Glomerular visceral epithelial cell (primary cell): ENCODE measurements around the gene DOCK6.

Experiments used
- DNase-seq: peaks from one replicate; pipeline ENCODE4 v3.0.0-alpha.2; 2016; ENCODE audit errors: extremely low spot score

Gene DOCK6

GRCh38 chr19:11223200-11223599, 39.1 kb downstream of the DOCK6 start:
- no peak for DNase-seq

- no peak for DNase-seq
Observed at GRCh38 chr19:11221082-11221598, 41.2 kb downstream of the DOCK6 start.

DNA sequence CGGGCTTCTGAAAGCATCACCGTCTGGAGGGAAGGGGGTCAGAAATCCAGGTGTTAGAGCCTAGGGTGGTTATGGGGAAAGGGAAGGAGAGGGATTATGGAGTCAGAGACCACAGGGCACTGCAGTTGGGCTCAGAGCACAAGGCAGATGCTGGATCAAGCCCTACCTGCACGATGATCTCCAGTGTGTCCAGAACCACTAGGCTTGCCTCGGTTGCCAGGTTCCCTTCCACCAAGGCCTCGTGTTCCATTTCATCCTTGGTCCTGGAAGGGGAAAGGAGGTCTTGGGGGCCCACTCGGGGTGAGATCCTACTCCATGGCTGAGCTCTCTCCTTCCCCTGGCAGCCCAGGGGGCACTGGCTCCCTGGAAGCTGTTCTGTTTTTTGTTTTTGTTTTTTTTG, 47.9 kb downstream of the DOCK6 start:
- no peak for DNase-seq

- no peak for DNase-seq
Observed at GRCh38 chr19:11210656-11210928, 51.7 kb downstream of the DOCK6 start.

DNA sequence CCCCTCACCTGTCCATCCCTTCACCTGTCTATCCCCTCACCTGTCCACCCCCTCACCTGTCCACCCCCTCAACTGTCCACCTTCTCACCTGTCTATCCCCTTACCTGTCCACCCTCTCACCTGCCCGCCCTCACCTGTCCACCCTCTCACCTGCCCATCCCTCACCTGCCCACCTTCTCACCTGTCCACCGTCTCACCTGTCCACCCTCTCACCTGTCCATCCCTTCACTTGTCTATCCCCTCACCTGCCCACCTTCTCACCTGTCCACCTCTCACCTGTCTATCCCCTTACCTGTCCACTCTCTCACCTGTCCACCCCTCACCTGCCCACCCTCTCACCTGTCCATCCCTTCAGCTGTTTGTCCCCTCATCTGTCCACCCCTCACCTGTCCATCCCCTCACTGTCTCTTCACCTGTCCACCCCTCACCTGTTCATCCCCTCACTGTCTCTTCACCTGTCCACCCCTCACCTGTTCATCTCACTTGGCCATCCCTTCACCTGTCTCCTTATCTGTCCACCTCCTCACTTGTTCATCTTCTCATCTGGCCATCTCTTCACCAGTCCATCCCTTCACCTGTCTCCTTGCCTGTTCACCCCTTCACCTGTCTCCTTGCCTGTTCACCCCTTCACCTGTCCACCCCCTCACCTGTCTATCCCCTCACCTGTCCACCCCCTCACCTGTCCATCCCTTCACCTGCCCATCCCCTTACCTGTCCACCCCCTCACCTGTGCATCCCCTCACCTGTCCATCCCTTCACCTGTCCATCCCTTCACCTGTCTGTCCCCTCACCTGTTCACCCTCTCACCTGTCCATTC, 52.3 kb downstream of the DOCK6 start:
- no peak for DNase-seq

DNA sequence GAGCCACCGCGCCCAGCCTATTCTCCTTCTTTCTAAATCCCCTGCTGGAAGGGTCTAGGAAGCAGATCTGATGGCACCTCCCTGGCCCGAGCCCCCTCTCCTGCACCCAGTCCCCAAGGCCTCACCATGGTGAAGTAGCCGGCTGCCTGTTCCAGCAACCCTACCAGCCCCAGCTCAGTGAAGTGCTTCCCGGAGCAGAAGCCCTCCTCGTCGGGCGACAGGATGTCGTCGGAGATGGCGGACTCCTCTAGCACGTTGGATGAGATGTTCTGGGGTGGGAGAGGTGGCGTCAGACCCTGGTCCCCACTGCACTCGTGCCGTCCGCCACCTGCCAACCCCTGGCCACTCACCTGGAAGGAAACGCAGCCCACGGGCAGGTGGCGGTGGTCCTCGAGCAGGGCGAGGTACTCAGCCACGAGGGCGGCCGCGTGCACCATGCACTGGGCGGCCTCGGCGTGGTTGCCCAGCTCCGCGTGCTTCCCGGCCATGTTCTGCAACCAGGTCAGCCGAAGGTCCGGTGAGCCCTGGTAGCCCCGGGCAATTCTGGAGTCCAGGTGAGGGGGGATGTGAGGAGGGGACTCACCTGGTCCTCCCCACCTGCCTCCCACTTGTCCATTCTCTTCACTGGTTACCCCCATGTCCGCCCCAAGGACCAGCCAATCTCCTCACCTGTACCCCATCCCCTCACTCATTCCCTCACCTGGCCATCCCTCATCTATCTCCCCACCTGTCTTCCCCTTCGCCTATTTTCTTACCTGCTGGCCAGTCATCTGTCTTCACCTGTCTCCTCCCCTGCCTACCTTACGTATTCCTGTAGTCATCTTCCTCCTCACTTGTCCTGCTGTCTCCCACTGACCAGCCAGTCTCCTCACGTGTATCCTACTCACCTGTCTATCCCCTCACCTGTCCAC, 53.5 kb downstream of the DOCK6 start:
- no peak for DNase-seq

- no peak for DNase-seq
Observed at GRCh38 chr19:11205939-11206570, 56.3 kb downstream of the DOCK6 start.

DNA sequence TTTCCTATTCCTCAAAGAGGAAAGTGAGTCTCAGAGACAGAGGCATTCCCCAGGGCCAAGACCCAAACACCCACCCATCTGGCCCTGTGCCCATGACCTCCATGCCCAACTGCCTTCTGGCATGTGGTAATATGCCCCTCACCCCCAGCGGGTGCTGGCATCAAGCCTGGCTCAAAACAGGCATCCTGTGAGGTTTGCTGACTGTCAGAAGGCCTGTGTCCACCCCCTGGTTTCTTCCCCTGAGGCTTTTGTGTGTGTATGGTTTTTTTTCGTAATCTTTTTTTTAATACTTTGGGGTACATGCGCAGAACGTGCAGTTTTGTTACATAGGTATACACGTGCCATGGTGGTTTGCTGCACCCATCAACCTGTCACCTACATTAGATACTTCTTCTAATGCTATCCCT, 57.4 kb downstream of the DOCK6 start:
- peak; percentile 87 for DNase-seq

- no peak for DNase-seq
Observed at GRCh38 chr19:11204076-11204602, 58.2 kb downstream of the DOCK6 start.

- DNase-seq = peak; percentile 86
Observed at GRCh38 chr19:11203194-11204075, 58.9 kb downstream of the DOCK6 start.

DNA sequence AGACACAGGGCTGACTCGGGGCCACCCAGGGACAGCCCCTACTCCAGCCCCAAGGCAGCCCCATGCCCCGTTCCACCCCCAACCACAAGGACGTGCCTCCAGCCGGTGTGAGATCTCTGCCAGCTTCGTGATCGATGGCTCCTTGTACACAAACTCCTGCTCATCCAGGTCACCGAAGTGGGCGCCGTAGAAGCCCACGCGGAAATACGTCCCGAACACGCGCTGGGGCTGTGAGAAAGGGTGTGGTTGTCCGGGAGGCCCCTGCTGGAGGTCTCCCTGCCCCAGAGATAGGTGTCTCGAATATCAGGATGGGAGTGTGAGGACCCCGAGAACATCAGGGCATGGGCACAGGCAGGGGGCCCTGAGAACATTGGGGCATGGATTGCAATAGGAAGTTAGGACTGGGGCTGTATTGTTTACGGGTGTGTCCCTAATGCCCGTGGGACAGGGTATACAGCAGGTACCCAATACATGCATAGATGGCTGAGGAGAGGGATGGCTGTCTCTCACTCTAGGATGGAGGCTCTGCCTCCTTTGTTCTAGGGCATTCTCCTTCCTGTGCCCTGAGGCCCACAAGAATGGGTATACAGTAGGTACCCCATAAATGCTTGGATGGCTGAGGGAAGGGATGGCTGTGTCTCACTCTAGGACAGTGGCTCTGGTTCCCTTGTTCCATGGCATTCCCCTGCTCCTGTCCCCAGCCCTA, 59.7 kb downstream of the DOCK6 start:
- DNase-seq = no peak

DNA sequence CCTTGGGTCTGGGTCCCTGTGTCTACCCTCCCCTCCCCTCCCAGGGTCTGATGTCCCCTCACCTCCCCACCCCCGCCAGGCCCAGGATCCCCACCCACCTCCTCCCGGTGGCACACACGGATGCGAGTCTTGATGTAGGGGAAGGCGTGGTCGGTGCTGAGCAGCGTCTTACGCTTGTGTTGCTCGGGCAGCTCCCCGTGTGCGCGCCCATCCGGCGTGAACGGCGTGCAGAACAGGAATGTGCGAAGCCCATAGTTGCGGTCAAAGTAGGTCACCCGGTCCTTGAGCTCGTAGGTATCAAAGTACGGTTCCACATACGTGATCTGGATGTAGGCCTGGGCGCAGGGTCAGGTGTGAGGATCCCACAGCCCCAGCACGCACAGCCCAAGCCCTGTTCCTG, 60.5 kb downstream of the DOCK6 start:
- peak; percentile 66 for DNase-seq

- no peak for DNase-seq
Observed at GRCh38 chr19:11200931-11201330, 61.4 kb downstream of the DOCK6 start.

GRCh38 chr19:11200015-11200574, 62.2 kb downstream of the DOCK6 start:
- no peak for DNase-seq

- DNase-seq = no peak
Observed at GRCh38 chr19:11199517-11199916, 62.8 kb downstream of the DOCK6 start.

- no peak for DNase-seq
Observed at GRCh38 chr19:11198769-11199424, 63.4 kb downstream of the DOCK6 start.

- no peak for DNase-seq
Observed at GRCh38 chr19:11198175-11198534, 64.2 kb downstream of the DOCK6 start.

DNA sequence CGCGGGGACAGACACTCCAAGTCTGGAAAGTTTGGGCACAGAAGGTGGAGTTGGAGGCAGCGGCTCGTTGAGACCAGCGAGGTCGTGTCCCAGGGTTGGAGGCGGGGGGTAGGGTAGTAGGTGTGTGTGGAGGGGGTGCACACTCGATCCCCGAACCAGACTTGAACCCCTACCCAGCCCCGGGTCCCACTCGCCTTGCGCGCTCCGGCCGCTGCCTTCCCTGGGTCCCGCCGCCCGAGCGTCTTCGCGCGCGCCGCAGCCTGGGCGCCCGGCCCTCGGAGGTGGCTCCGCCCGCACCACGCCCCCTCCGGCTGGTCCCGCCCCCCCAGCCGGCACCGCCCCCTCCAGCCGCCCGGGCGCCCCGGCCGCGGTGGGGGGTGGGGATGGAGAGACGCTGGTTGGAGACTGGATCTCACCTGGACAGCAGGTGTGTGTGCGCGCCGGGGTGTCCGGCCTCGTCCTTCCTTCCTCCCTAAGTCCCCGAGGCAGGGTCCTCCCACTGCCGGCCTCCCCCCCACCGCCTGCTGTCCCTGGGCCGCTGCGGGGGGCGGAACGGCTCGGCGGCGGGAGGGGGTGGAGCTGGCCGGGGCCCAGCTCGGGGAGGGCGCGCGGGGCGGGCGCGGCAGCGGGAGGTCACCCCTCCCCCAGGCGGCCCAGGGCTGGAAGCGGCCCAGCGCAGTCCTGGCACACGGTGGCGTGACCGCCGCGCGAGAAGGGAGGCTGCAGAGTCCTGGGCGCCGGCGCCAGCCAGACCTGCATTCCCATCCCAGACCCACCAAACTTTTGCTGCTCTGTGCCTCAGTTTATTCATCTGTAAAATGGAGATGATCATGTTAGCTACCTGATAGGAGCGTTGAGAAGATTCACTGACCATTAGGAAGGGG, 64.8 kb downstream of the DOCK6 start, which contains the start of gene KANK2:
Gene KANK2, minus strand, starts transcription at position 255 of the 884 bp plus-strand sequence. CDS start 3,034 bp downstream, outside the sequence.
- peak; percentile 84 for DNase-seq
